HUDEP-2 (cell line): ENCODE results near the gene PTPRN2.

Experiments used
- DNase-seq, 76 experiments: peaks; one replicate each; lab custom pipeline; 2025; ENCODE audit not compliant: unreplicated experiment in 76 of 76; lab: John Stamatoyannopoulos, UW

The PTPRN2 gene

GRCh38 chr7:157559596-157560257, 1027.9 kb downstream of the PTPRN2 start:
- DNase-seq, result no peak

- DNase-seq, result no peak
Observed at GRCh38 chr7:157558875-157559595, 1028.6 kb downstream of the PTPRN2 start.

- no peak for DNase-seq
Observed at GRCh38 chr7:157558516-157558874, 1029.1 kb downstream of the PTPRN2 start.

- DNase-seq, result no peak
Observed at GRCh38 chr7:157558061-157558460, 1029.6 kb downstream of the PTPRN2 start.

GRCh38 chr7:157557263-157557662, 1030.4 kb downstream of the PTPRN2 start:
- DNase-seq, result no peak

GRCh38 chr7:157556642-157556944, 1031.0 kb downstream of the PTPRN2 start:
- no peak for DNase-seq

GRCh38 chr7:157555944-157556641, 1031.5 kb downstream of the PTPRN2 start:
- no peak for DNase-seq

GRCh38 chr7:157555313-157555712, 1032.3 kb downstream of the PTPRN2 start:
- no peak for DNase-seq

- DNase-seq, result no peak
Observed at GRCh38 chr7:157554393-157555238, 1033.0 kb downstream of the PTPRN2 start.

- DNase-seq, result no peak
Observed at GRCh38 chr7:157553256-157553655, 1034.4 kb downstream of the PTPRN2 start.

GRCh38 chr7:157552295-157552993, 1035.2 kb downstream of the PTPRN2 start:
- DNase-seq, result no peak

- no peak for DNase-seq
Observed at GRCh38 chr7:157551325-157552070, 1036.1 kb downstream of the PTPRN2 start.

- no peak for DNase-seq
Observed at GRCh38 chr7:157550300-157551275, 1037.0 kb downstream of the PTPRN2 start.

GRCh38 chr7:157549612-157550299, 1037.9 kb downstream of the PTPRN2 start:
- no peak for DNase-seq

- DNase-seq, result no peak
Observed at GRCh38 chr7:157548691-157549303, 1038.8 kb downstream of the PTPRN2 start.

GRCh38 chr7:157547611-157548010, 1040.0 kb downstream of the PTPRN2 start:
- no peak for DNase-seq

- no peak for DNase-seq
Observed at GRCh38 chr7:157547102-157547501, 1040.5 kb downstream of the PTPRN2 start.

- DNase-seq, result no peak
Observed at GRCh38 chr7:157545681-157546060, 1042.0 kb downstream of the PTPRN2 start.
